HL-60 (cell line): Measurements from ENCODE around the gene MGAT5.

Experiments
- DNase-seq, 2 experiments: peaks; one replicate each; pipeline ENCODE4 v3.0.0-alpha.2; 2010 to 2020; ENCODE audit warnings: low read depth in 1 of 2, low spot score in 1 of 2
- H3K27ac ChIP-seq: fragments of 250-450 bp; sonication (Bioruptor Pico); replicated peaks from 2 replicates; pipeline ENCODE4 v1.5.1; 2020; ENCODE audit warnings: mild to moderate bottlenecking, moderate library complexity
- H3K27me3 ChIP-seq: fragments of 250-450 bp; sonication (Bioruptor Pico); 2 replicates; pipeline ENCODE4 v1.5.1; 2021; ENCODE audit warnings: mild to moderate bottlenecking, moderate library complexity; ENCODE audit not compliant: insufficient read depth, poor library complexity, severe bottlenecking
- H3K4me3 ChIP-seq: replicated peaks from 2 replicates; pipeline ENCODE4 v1.5.1; 2011; ENCODE audit warnings: mild to moderate bottlenecking, control low read depth, low read length; ENCODE audit not compliant: insufficient read depth
- CTCF ChIP-seq: IDR thresholded peaks from one replicate; pipeline ENCODE4 v1.5.1; 2011; ENCODE audit warnings: low read length, control low read depth, inconsistent platforms; ENCODE audit not compliant: insufficient read depth
- GABPA ChIP-seq: IDR thresholded peaks from 2 replicates; pipeline ENCODE4 v1.6.1; 2012; ENCODE audit warnings: low read depth
- POLR2AphosphoS5 ChIP-seq: IDR thresholded peaks from 2 replicates; pipeline ENCODE4 v1.6.1; 2012; ENCODE audit warnings: low read depth
- REST ChIP-seq: IDR thresholded peaks from 2 replicates; pipeline ENCODE4 v1.6.1; 2012; ENCODE audit warnings: low read depth; ENCODE audit not compliant: insufficient replicate concordance
- SPI1 ChIP-seq: IDR thresholded peaks from 2 replicates; pipeline ENCODE4 v1.6.1; 2012; ENCODE audit warnings: low read depth, mild to moderate bottlenecking, borderline replicate concordance

Gene MGAT5

GRCh38 chr2:134406736-134407135, 152.9 kb downstream of the MGAT5 start:
- peak overlapping the region; percentile 38 for H3K27ac ChIP-seq
- no peak overlapping the region for H3K4me3 ChIP-seq
- no peak for DNase-seq
- no peak for TF ChIP-seq POLR2AphosphoS5
- TF ChIP-seq CTCF, result no peak
- TF ChIP-seq GABPA, result no peak
- no peak for TF ChIP-seq SPI1
- no peak for TF ChIP-seq REST
- H3K27me3 ChIP-seq, result no peaks in the 10 kb centered on the region

- TF ChIP-seq REST (no peak), POLR2AphosphoS5 (no peak), CTCF (no peak), SPI1 (no peak), GABPA (no peak)
- Histone ChIP-seq H3K4me3 (no peak overlapping the region), H3K27ac (peak overlapping the region; percentile 38), H3K27me3 (no peaks in the 10 kb centered on the region)
- DNase-seq, result peak in 1 of 2 experiments; percentile 17
Observed at GRCh38 chr2:134407154-134407890, 153.4 kb downstream of the MGAT5 start.

- Histone ChIP-seq H3K4me3 (no peak overlapping the region), H3K27ac (peak overlapping the region; percentile 16; the same call in 1 of the 2 replicates), H3K27me3 (no peaks in the 10 kb centered on the region)
- DNase-seq, result no peak
- TF ChIP-seq REST (no peak), CTCF (no peak), SPI1 (no peak), GABPA (no peak), POLR2AphosphoS5 (no peak)
Observed at GRCh38 chr2:134408386-134408785, 154.5 kb downstream of the MGAT5 start.
